K562 (cell line): ENCODE data around the gene ZBTB18. TPM values are rescaled to one million over a fixed set of nuclear protein-coding genes. Genes with fewer than 3 reads are reported as not detected.

Source experiments
- ATF7 ChIP-seq: fragments of 450-650 bp; IDR thresholded peaks from 2 replicates; pipeline ENCODE4 v1.7.1; 2014; ENCODE audit warnings: mild to moderate bottlenecking, moderate library complexity
- BCOR ChIP-seq: fragments of 450-650 bp; IDR thresholded peaks from 2 replicates; pipeline ENCODE4 v1.6.1; 2016
- CBFB ChIP-seq: sonication (generic); formaldehyde crosslinking; IDR thresholded peaks from 2 replicates; pipeline ENCODE4 v1.4.0; 2020; ENCODE audit warnings: mild to moderate bottlenecking, missing genetic modification reagents
- CBX3 ChIP-seq, 2 experiments: IDR thresholded peaks; 1 replicate in 1 of 2; 2 replicates in 1 of 2; pipeline ENCODE4 v1.6.1; 2012; ENCODE audit warnings: inconsistent platforms in 2 of 2, low read length in 2 of 2, borderline replicate concordance in 1 of 2, control low read depth in 1 of 2
- CBX8 ChIP-seq: fragments of 200-600 bp; sonication (generic); IDR thresholded peaks from 2 replicates; pipeline ENCODE4 v1.6.1; 2012; ENCODE audit warnings: borderline replicate concordance, mixed run types, low read depth, mild to moderate bottlenecking, moderate library complexity, mixed read lengths, low read length, control low read depth, inconsistent platforms; ENCODE audit not compliant: poor library complexity, severe bottlenecking; ENCODE audit errors: extremely low read depth
- ELF4 ChIP-seq: fragments of 450-650 bp; formaldehyde crosslinking; IDR thresholded peaks from 2 replicates; pipeline ENCODE4 v1.4.0; 2022; ENCODE audit warnings: missing genetic modification characterization
- FOXA3 ChIP-seq, 2 experiments: fragments of 450-650 bp in 1 of 2; sonication (generic) in 1 of 2; formaldehyde crosslinking; IDR thresholded peaks in 1 of 2; conservative IDR thresholded peaks in 1 of 2; 2 replicates each; pipeline versions ENCODE4 v1.4.0 to v1.8.0; 2020 to 2022; ENCODE audit warnings: mild to moderate bottlenecking in 2 of 2, missing genetic modification reagents in 1 of 2
- NFYB ChIP-seq: IDR thresholded peaks from 2 replicates; pipeline ENCODE4 v1.6.1; 2011; ENCODE audit warnings: mild to moderate bottlenecking, moderate library complexity; ENCODE audit not compliant: insufficient read length; ENCODE audit errors: extremely low read depth
- RBBP5 ChIP-seq: fragments of 200-600 bp; sonication (generic); IDR thresholded peaks from 2 replicates; pipeline ENCODE4 v1.6.1; 2012; ENCODE audit warnings: borderline replicate concordance, mild to moderate bottlenecking, low read length, control low read depth, inconsistent platforms; ENCODE audit not compliant: insufficient read depth, poor library complexity, severe bottlenecking
- SIN3A ChIP-seq, 2 experiments: fragments of 150-350 bp in 1 of 2; IDR thresholded peaks; 2 replicates each; pipeline ENCODE4 v1.6.1; 2011 to 2016; ENCODE audit warnings: borderline replicate concordance in 2 of 2, low read depth in 2 of 2, low read length in 2 of 2, mild to moderate bottlenecking in 2 of 2, moderate library complexity in 2 of 2; ENCODE audit not compliant: control insufficient read depth in 1 of 2
- SIN3B ChIP-seq: fragments of 450-650 bp; IDR thresholded peaks from 2 replicates; pipeline ENCODE4 v1.6.1; 2017; ENCODE audit warnings: low read depth, mild to moderate bottlenecking, moderate library complexity
- TAF15 ChIP-seq: fragments of 200-400 bp; formaldehyde crosslinking; IDR thresholded peaks from 2 replicates; pipeline ENCODE4 v1.6.1; 2017; ENCODE audit warnings: mild to moderate bottlenecking, low read depth, low read length, moderate library complexity
- TCF7L2 ChIP-seq: fragments of 150-350 bp; IDR thresholded peaks from 2 replicates; pipeline ENCODE4 v1.6.1; 2016; ENCODE audit warnings: low read depth, mild to moderate bottlenecking, low read length, moderate library complexity
- ZNF12 ChIP-seq: sonication (generic); formaldehyde crosslinking; IDR thresholded peaks from 2 replicates; pipeline ENCODE4 v1.4.0; 2020; ENCODE audit warnings: mild to moderate bottlenecking, missing genetic modification reagents
- polyA plus RNA-seq, 8 experiments: library from polyadenylated mRNA; depleted of rRNA in 4 of 8; stranded (reverse) in 5 of 8; unstranded in 3 of 8; fragments of >200 nt; fragmentation: Nextera tagmentation in 2 of 8; fragmentation: Illumina TruSeq in 1 of 8; extraction: Ambion mirVana in 2 of 8; extraction: Trizol in 1 of 8; gene quantifications; 2 replicates each; pipeline versions ENCODE4 v1.2.1 to v1.2.3, GENCODE V29; 2011 to 2014; ENCODE audit warnings: inconsistent platforms in 1 of 8, missing spikeins in 1 of 8
- total RNA-seq, 7 experiments: library from RNA; depleted of rRNA in 6 of 7; stranded (reverse); fragments of >200 nt in 6 of 7; fragmentation: Illumina TruSeq in 2 of 7; extraction: Trizol in 2 of 7; gene quantifications; 2 replicates each; pipeline versions ENCODE4 v1.2.1 to v1.2.3, GENCODE V29; 2011 to 2021; ENCODE audit warnings: low replicate concordance in 1 of 7
- TF ChIP-seq, protein P1 (sequence below): fragments of 450-650 bp; conservative IDR thresholded peaks from 2 replicates; pipeline ENCODE4 v1.6.1; 2016; ENCODE audit warnings: missing genetic modification characterization, low read depth, mild to moderate bottlenecking, missing compliant biosample characterization, moderate library complexity
- TF ChIP-seq, protein P2 (sequence below): fragments of 250-450 bp; sonication (Bioruptor Pico); IDR thresholded peaks from 2 replicates; pipeline ENCODE4 v1.4.0; 2020; ENCODE audit warnings: borderline replicate concordance
- TF ChIP-seq, protein P3 (sequence below), 2 experiments: IDR thresholded peaks; 2 replicates each; pipeline ENCODE4 v1.6.1; 2012; ENCODE audit warnings: improper control_type of control experiment in 2 of 2, low read depth in 2 of 2, low read length in 2 of 2, borderline replicate concordance in 1 of 2
- TF ChIP-seq, protein P4 (sequence below): fragments of 450-650 bp; IDR thresholded peaks from 2 replicates; pipeline ENCODE4 v1.6.1; 2016; ENCODE audit warnings: missing biosample characterization, missing genetic modification characterization
- TF ChIP-seq, protein P5 (sequence below): sonication (generic); formaldehyde crosslinking; IDR thresholded peaks from 2 replicates; pipeline ENCODE4 v1.5.0; 2020; ENCODE audit warnings: missing genetic modification reagents

Gene ZBTB18
- total and polyA plus RNA-seq, 9 of the 15 experiments (the other 6 are each of a cell fraction or from before 2014, with no cell fraction given): 0.13 to 2.6 (median 1.6) TPM

DNA sequence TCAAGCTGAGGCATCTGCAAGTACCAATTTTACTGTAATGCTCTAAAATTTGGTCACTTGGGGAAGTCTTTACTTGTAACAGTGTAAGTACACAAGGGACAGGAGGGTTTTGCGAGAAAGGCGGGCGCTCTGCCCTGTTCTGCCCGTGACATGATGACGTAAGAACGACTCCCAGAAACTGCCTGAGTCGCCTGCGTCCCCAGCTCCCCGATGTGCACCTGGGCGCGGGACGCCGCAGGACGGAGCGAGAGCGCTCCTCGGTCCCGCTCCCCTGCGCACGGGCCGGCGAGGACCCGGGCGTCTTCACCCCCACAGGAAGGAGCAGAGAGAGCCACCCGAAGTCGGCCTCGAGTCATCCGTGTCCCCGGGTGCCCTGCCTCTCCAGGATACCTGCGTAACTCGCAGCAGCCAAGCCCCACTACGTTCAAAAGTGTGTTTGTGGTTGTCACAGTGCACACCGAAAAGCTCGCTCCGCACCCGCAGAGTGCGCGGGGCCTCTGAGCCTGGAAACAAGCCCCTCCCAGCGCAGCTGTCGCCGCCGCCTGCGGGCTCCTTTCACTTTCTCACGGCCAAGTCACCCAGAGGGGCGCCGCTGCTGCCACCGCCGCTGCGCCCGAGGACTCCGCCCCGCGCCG is 3.3 kb upstream of the ZBTB18 start (continued):
- TF ChIP-seq SIN3A (IDR thresholded peaks at IDR 0.05; ENCODE audit: borderline replicate concordance in 2 of 2, control insufficient read depth in 1 of 2, low read depth in 2 of 2, low read length in 2 of 2) (peak in 1 of 2 experiments; percentile 47; a peak in 2 of 4 replicates), RBBP5 (peak; percentile 88), ELF4 (CRISPR knock-in tag) (no peak), CBFB (CRISPR knock-in tag) (peak; percentile 74; the same call in 1 of the 2 replicates), TCF7L2 (no peak), ATF7 (peak; percentile 92), BCOR (peak; percentile 60), CBX8 (no peak), FOXA3 (CRISPR knock-in tag; conservative IDR thresholded peaks at IDR 0.05 in 1 of 2, IDR thresholded peaks at IDR 0.05 in 1 of 2) (peak in 1 of 2 experiments; percentile 63; a peak in 1 of 4 replicates), CBX3 (IDR thresholded peaks at IDR 0.05; ENCODE audit: borderline replicate concordance in 1 of 2, low read length in 2 of 2) (no peak), NFYB (no peak), TAF15 (no peak), ZNF12 (CRISPR knock-in tag) (no peak), SIN3B (peak; percentile 37; the same call in 1 of the 2 replicates)
- TF ChIP-seq, protein P1, sequence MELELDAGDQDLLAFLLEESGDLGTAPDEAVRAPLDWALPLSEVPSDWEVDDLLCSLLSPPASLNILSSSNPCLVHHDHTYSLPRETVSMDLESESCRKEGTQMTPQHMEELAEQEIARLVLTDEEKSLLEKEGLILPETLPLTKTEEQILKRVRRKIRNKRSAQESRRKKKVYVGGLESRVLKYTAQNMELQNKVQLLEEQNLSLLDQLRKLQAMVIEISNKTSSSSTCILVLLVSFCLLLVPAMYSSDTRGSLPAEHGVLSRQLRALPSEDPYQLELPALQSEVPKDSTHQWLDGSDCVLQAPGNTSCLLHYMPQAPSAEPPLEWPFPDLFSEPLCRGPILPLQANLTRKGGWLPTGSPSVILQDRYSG (tag): peak; percentile 50; the same call in 1 of the 2 replicates
- TF ChIP-seq, protein P2, sequence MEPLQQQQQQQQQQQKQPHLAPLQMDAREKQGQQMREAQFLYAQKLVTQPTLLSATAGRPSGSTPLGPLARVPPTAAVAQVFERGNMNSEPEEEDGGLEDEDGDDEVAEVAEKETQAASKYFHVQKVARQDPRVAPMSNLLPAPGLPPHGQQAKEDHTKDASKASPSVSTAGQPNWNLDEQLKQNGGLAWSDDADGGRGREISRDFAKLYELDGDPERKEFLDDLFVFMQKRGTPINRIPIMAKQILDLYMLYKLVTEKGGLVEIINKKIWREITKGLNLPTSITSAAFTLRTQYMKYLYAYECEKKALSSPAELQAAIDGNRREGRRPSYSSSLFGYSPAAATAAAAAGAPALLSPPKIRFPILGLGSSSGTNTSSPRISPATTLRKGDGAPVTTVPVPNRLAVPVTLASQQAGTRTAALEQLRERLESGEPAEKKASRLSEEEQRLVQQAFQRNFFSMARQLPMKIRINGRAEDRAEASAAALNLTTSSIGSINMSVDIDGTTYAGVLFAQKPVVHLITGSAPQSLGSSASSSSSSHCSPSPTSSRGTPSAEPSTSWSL (CRISPR knock-in tag): 0 out of 2 replicates have a peak, but pooled peaks have one; percentile 29
- TF ChIP-seq, protein P3, sequence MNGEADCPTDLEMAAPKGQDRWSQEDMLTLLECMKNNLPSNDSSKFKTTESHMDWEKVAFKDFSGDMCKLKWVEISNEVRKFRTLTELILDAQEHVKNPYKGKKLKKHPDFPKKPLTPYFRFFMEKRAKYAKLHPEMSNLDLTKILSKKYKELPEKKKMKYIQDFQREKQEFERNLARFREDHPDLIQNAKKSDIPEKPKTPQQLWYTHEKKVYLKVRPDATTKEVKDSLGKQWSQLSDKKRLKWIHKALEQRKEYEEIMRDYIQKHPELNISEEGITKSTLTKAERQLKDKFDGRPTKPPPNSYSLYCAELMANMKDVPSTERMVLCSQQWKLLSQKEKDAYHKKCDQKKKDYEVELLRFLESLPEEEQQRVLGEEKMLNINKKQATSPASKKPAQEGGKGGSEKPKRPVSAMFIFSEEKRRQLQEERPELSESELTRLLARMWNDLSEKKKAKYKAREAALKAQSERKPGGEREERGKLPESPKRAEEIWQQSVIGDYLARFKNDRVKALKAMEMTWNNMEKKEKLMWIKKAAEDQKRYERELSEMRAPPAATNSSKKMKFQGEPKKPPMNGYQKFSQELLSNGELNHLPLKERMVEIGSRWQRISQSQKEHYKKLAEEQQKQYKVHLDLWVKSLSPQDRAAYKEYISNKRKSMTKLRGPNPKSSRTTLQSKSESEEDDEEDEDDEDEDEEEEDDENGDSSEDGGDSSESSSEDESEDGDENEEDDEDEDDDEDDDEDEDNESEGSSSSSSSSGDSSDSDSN (IDR thresholded peaks at IDR 0.05; ENCODE audit: borderline replicate concordance in 1 of 2, low read depth in 2 of 2, low read length in 2 of 2): peak; percentile 55 to 68; a peak in 1 of 4 replicates
- TF ChIP-seq, protein P4, sequence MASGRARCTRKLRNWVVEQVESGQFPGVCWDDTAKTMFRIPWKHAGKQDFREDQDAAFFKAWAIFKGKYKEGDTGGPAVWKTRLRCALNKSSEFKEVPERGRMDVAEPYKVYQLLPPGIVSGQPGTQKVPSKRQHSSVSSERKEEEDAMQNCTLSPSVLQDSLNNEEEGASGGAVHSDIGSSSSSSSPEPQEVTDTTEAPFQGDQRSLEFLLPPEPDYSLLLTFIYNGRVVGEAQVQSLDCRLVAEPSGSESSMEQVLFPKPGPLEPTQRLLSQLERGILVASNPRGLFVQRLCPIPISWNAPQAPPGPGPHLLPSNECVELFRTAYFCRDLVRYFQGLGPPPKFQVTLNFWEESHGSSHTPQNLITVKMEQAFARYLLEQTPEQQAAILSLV (tag): no peak
- TF ChIP-seq, protein P5, sequence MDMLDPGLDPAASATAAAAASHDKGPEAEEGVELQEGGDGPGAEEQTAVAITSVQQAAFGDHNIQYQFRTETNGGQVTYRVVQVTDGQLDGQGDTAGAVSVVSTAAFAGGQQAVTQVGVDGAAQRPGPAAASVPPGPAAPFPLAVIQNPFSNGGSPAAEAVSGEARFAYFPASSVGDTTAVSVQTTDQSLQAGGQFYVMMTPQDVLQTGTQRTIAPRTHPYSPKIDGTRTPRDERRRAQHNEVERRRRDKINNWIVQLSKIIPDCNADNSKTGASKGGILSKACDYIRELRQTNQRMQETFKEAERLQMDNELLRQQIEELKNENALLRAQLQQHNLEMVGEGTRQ (CRISPR knock-in tag): peak; percentile 22; the same call in 1 of the 2 replicates
